Gastrocnemius medialis (tissue), 4 donors: ENCODE measurements around the gene RPS6KL1.

Source experiments
- CTCF ChIP-seq, 5 experiments: fragments of 450-650 bp in 3 of 5; fragments of 200-600 bp in 2 of 5; sonication (generic) in 2 of 5; IDR thresholded peaks in 4 of 5; conservative IDR thresholded peaks in 1 of 5; 1 replicate in 4 of 5; 2 replicates in 1 of 5; pipeline ENCODE4 v1.5.1; 2016 to 2019; ENCODE audit warnings: antibody characterized with exemption in 5 of 5, mild to moderate bottlenecking in 3 of 5, moderate library complexity in 3 of 5
- POLR2A ChIP-seq, 2 donors: fragments of 450-650 bp; IDR thresholded peaks; one replicate each; pipeline ENCODE4 v1.6.1; 2017; ENCODE audit warnings: antibody characterized with exemption in 2 of 2, mild to moderate bottlenecking in 2 of 2, moderate library complexity in 2 of 2

DNA sequence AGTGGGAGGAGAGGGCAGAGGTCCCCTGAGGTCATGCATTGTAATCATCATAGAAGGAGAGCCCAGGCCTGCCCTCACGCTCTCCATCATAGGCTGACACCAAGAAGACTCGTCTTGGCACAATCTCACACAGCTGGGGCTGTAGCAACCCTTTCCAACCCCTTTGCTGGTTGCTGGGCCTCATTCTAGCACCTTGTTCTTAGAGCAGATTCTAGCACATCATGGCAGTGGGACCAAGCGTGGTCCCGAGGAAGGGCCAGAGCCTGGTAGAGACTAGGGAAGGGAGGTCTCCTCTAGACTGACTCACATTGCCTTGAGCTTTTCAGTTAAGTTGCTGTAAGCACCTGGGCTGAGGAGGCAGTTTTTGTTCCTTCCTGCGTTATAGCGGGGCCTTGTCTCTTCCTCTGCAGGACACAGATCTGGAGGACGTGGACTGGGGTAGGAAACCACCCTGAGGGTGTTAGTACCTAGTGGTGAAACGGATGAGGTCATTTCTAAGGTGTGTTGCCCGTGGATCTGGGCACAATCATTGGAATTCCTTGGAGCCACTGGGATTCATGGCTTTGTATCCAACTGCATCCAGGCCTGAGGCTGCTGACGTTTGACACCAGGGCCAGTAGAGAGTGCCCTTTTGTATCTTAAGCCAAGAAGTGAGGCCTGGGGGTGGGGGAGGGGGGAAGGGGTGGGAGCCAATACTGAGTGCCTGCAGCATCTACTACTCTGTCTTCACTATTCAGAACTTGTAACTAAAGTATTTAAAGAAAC, 19.9 kb downstream of the RPS6KL1 start:
- TF ChIP-seq CTCF (IDR thresholded peaks at IDR 0.05 in 4 of 5, conservative IDR thresholded peaks at IDR 0.05 in 1 of 5) (no peak), POLR2A (IDR thresholded peaks at IDR 0.05) (no peak)
